Heart left ventricle (tissue), 13 donors: ENCODE results near the gene HNF1A.
A peak's percentile ranks its signal among the peaks of the same experiment; 100 is the strongest.

Source experiments
- CTCF ChIP-seq, 12 donors: fragments of 200-600 bp; sonication (generic) in 4 of 12; IDR thresholded peaks; one replicate each; pipeline versions ENCODE4 v1.5.0 to v1.8.0; 2018 to 2022; ENCODE audit warnings: antibody characterized with exemption in 12 of 12, mild to moderate bottlenecking in 5 of 12
- POLR2A ChIP-seq, 2 donors: fragments of 450-650 bp; IDR thresholded peaks; one replicate each; pipeline ENCODE4 v1.6.1; 2017; ENCODE audit warnings: antibody characterized with exemption in 2 of 2, mild to moderate bottlenecking in 2 of 2, moderate library complexity in 2 of 2
- donor health status: ischemic (EF 13 %, LVEDD 7.1; RV severe dilation, severe dysfunction).
- donor health status: DM: no; HTN: yes; CAD: no.
- donor health status: DM: no; HTN: no; CAD: no.
- donor health status: ischemic (EF 25% LVEDD 6.9; RV normal size, moderate dysfunction).
- donor health status: ischemic (EF 25% LVEDD 5.7; RV mildly dilated, moderate dysfunction).
- donor health status: ischemic (EF 35%, LVEDD 5.7; RV mildly dilated, moderate dysfunction).
- donor health status: nonischemic (EF 11% LVEDD 7.7; RV severe dilation, severe dysfunction).
- donor health status: DM: yes; HTN: yes; CAD: no.
- donor health status: PGD.
- donor health status: ischemic (EF 29% LVEDD 5.4; RV normal size, mild dysfunction).
- donor health status: nonischemic (EF 23%, LVEDD 6.1; RV moderate dilation, normal function).

DNA sequence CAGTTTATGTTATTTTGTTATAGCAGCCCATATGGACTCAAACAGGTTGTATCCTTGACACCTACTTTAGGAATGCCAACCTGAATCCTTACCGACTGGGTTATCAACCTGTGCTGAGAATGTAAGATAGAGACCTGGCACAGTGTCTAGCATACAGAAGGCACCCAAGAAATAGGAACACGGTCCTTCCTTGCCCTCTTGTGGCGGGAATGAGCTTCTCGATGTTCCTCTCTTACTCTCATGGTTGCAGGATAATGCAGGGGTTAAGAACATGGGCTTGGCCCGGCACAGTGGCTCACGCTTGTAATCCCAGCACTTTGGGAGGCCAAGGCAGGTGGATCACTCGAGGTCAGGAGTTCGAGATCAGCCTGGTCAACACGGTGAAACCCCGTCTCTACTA is 31.4 kb downstream of the HNF1A start:
- TF ChIP-seq POLR2A (IDR thresholded peaks at IDR 0.05) (no peak), CTCF (IDR thresholded peaks at IDR 0.05) (peak in 10 of 12 donors; percentile 10 to 40 (median 26))
